ENCODE results near the gene MTHFD2.

The MTHFD2 gene

GRCh38 chr2:74261204-74261864 lies 62.9 kb downstream of the MTHFD2 start:
- peak; percentile 18 for DNase-seq

- DNase-seq = no peak
Measured at GRCh38 chr2:74262681-74263080, 64.3 kb downstream of the MTHFD2 start.

GRCh38 chr2:74264281-74264680 lies 65.9 kb downstream of the MTHFD2 start:
- no peak for DNase-seq

GRCh38 chr2:74267068-74267467 lies 68.7 kb downstream of the MTHFD2 start:
- no peak for DNase-seq

Measured in right kidney (tissue), 1 donor.